Frontal cortex (tissue), 4 donors: Measurements from ENCODE around the gene NPFFR2. TPM values are rescaled to one million over a fixed set of nuclear protein-coding genes. Genes with fewer than 3 reads are reported as not detected.
"Not testable (repeated sequence)": the region's sequence is repeated elsewhere in the genome, so short reads cannot be mapped to it uniquely, and the experiment has no call there.

Experiments used
- DNase-seq, 2 donors: peaks; one replicate each; pipeline ENCODE4 v3.0.0; 2012; ENCODE audit warnings: low spot score in 2 of 2
- FAIRE-seq: peaks from 2 replicates; lab custom pipeline; 2012; peaks lifted over from hg19 to GRCh38; lab: Jason Lieb, UNC
- total RNA-seq: library from RNA; depleted of rRNA; stranded (reverse); fragments of >200 nt; gene quantifications from one replicate; pipeline ENCODE4 v1.2.3, GENCODE V29; 2014
- donor health status: control.
- donor health status: control.
- donor health status: control.

The NPFFR2 gene
- total RNA-seq, 1 donor from 2014 or later = 0.41 TPM

- FAIRE-seq (no peak), DNase-seq (no peak)
Measured at GRCh38 chr4:72110886-72111285, 79.1 kb downstream of the NPFFR2 start.

DNA sequence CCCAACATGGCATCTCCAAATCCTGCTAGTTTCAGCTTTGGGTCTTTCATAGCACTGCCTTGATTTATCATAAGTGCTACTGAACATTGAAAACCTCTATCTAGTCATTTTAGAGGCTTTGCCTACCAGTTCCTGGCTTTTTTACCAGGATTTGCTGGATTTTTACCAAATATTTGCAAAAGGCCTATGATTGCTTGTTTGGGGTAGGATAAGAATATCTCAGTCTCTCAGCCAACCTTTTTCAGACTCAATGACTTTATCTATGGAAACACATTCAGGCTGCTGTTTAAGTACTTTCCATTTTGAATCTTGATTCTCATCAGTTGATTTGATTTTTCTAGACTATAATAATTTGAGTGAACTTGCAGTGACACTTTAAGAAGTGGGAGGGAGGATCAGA lies 80.1 kb downstream of the NPFFR2 start:
- DNase-seq (no peak), FAIRE-seq (no peak)

DNA sequence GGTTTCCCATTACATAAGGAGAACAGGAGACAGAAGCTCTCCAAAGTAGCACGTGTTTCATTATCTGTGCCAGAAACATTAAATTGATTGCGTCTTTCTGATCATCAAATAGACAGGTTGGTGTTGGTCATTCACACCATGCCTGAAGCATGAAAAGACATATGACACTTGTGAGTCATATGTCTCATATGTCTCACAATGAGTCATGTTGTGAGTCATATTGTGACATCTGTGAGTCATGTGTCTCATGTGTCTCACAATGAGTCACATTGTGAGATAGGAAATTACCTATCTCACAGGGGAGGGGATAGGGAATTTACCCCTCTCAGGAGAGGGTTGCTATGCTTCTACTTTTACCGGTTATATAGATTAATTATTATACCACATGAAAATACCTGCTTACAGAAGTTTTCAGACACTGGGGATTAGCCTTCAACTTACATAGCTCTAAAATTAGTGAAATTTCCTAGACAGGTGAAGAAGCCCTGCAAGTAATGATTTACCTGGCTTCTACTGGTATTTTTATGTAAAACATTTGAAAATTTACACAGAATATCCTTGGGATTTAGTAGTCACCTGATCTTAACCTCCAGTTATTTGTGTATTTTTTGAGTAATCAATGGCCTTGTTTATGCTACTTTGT lies 80.8 kb downstream of the NPFFR2 start:
- FAIRE-seq = no peak

DNA sequence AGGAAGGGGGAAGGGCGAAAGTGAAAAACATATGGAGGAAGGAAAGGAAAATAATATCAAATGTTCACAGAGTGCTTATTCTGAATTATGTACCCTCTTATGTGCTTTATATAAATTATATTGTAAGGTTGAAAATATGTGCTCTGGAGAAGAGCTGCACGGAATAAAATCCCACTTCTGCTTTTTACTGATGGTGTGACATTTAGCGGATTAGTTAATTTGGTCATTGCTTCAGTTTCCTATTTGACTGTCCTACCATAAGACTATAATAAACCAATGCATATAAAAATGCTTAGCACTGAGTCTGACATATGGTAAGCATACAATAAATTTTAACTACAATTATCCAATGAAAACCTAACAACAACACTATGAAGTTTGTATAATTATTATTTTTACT lies 86.2 kb downstream of the NPFFR2 start:
- no peak for DNase-seq
- FAIRE-seq = no peak

More for the DNA sequence above, 80.8 kb downstream of the NPFFR2 start:
- DNase-seq = no peak

DNA sequence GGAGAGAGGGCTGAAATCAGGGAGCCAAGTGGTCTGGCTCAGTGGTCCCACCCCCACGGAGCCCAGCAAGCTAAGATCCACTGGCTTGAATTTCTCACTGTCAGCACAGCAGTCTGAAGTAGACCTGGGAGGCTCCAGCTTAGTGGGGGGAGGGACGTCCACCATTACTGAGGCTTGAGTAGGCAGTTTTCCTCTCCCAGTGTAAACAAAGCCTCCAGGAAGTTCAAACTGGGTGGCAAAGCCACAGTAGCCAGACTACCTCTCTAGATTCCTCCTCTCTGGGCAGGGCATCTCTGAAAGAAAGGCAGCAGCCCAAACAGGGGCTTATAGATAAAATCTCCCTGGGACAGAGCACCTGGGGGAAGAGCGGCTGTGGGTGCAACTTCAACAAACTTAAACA lies 88.1 kb downstream of the NPFFR2 start:
- no peak for FAIRE-seq
- DNase-seq = no peak

DNA sequence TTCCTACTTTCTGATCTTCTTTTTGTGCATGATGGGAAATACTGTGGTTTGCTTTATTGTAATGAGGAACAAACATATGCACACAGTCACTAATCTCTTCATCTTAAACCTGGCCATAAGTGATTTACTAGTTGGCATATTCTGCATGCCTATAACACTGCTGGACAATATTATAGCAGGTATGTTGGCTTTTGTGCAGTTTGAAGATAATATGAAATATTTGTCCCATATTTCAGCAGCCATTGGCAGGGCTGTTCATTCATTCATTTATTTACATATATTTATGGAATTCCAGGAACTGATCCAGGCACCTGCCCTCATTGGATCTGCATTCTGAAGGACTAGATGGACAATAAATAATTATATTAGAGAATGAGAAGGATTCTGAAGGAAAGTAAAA lies 96.9 kb downstream of the NPFFR2 start:
- no peak for FAIRE-seq
- DNase-seq = no peak

DNA sequence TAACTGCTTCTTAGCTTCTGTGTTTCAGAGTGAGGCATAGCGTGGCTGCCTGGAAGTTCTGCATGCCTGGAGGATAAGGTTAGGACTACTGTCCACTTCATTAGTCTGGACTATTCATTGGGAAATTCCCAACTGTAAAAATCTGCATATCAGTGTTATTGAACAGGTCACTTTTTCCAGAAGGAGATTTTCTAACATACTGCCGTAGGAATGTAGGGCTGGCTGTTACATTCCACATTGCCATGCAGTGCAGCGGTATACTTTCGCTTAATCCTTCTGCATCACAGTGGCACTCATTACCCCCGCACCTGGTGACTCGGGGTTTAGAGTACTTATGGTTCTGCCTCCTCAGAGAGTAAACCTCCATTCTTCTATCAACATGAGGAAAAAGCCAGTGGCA lies 104.6 kb downstream of the NPFFR2 start:
- no peak for DNase-seq
- FAIRE-seq = no peak

GRCh38 chr4:72139997-72140396 lies 108.2 kb downstream of the NPFFR2 start:
- not testable (repeated sequence) for FAIRE-seq, DNase-seq

DNA sequence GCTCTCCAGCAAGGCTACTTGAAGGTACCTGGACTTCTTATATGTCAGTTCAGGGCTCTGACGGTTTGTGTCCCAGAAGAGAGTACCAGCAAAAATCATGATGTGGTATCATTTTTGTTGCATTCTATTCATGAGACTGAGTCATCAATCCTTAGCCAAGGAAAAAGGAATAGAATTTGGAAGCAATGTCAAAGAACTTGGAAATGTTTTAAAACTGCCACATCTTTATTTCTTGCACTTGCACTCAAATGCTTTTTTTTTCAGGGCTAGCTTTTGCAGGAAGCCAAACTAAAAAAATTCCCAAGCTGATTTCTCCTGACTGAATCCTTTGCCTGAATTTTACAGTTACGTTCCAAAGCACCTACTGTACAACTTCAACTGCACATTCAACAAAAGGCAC lies 112.4 kb downstream of the NPFFR2 start:
- DNase-seq (no peak), FAIRE-seq (no peak)

DNA sequence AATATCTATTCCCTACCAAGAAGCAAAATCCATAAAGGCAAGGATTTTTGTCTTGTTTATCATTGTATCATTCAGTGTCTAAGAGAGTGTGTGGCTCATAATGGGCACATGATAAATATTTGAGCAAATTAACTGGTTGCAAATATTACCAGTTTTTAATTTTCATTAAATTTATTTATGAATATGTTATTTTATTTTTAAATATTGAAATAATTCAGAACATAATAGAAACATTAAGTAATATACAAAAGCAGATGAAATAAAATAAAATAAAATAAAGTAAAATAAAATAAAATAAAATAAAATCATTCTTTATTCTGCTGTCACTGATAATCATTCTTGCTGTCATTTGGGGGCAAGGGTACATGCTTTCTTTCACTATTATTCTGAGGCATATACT lies 120.9 kb downstream of the NPFFR2 start:
- FAIRE-seq (peak; percentile 90), DNase-seq (no peak)

DNA sequence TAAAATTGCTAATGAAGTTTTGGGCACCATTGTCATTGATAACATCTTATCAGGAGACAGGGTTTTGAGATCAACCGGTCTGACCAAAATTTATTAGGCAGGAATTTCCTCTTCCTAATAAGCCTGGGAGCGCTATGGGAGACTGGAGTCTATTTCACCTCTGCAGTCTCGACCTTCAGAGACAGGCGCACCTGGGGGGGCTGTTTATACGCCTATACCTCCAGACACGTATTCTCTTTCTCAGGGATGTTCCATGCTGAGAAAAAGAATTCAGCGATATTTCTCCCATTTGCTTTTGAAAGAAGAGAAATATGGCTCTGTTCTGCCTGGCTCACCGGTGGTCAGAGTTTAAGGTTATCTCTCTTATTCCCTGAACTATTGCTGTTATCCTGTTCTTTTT lies 121.8 kb downstream of the NPFFR2 start:
- FAIRE-seq, DNase-seq: not testable (repeated sequence)

- DNase-seq, FAIRE-seq: not testable (repeated sequence)
Measured at GRCh38 chr4:72169285-72169684, 137.5 kb downstream of the NPFFR2 start.

- FAIRE-seq (no peak), DNase-seq (no peak)
Measured at GRCh38 chr4:72169861-72170260, 138.1 kb downstream of the NPFFR2 start.

- DNase-seq (no peak), FAIRE-seq (no peak)
Measured at GRCh38 chr4:72171761-72172160, 140.0 kb downstream of the NPFFR2 start.

DNA sequence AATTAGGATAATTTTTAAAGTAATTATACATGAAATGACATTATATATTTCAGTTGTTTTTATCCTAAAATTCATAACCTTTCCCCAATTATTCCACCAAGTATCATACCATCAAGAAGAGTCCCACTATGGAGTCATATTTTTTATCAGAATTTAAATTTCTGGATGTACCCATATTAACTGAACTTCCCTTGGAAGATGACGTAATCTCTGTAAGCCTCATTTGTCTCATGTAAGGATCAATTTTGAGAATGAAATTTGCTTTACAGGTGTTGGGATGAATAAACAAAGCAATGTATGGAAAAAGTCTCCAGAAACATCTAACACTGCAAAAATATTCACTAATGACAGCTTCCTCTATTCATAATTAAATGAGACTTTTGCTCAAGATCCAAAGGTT lies 147.5 kb downstream of the NPFFR2 start:
- FAIRE-seq (no peak), DNase-seq (no peak)

- no peak for DNase-seq
- no peak for FAIRE-seq
Measured at GRCh38 chr4:72186714-72187113, 154.9 kb downstream of the NPFFR2 start.

GRCh38 chr4:72194046-72194445 lies 162.2 kb downstream of the NPFFR2 start:
- FAIRE-seq = no peak
- DNase-seq = no peak

- no peak for DNase-seq
- no peak for FAIRE-seq
Measured at GRCh38 chr4:72194453-72194852, 162.7 kb downstream of the NPFFR2 start.
